ENCODE results near the gene SALL1. TPM values are rescaled to one million over a fixed set of nuclear protein-coding genes. Genes with fewer than 3 reads are reported as not detected.

Gene SALL1
- total and polyA plus RNA-seq, 2 of the 4 experiments (the other 2 are of a cell fraction), result 0.90 to 5.2 TPM

GRCh38 chr16:51149721-51150164 lies 1.3 kb downstream of the SALL1 start:
- peak overlapping the region; percentile 77 for H4K91ac ChIP-seq (ENCODE audit: insufficient read depth, low read depth, low read length)
- H2BK5ac ChIP-seq (ENCODE audit: low read depth, low read length, poor library complexity, severe bottlenecking), result peak overlapping the region; percentile 83
- TF ChIP-seq SMC3 (IDR thresholded peaks at IDR 0.05; ENCODE audit: low read depth, low read length) (no peak), MAFK (IDR thresholded peaks at IDR 0.05; ENCODE audit: low read depth, low read length) (no peak), CEBPB (IDR thresholded peaks at IDR 0.05; ENCODE audit: low read depth, low read length) (no peak), MAZ (IDR thresholded peaks at IDR 0.05; ENCODE audit: borderline replicate concordance, low read depth, low read length) (no peak), MXI1 (IDR thresholded peaks at IDR 0.05; ENCODE audit: borderline replicate concordance, low read depth, low read length) (no peak), BHLHE40 (IDR thresholded peaks at IDR 0.05; ENCODE audit: low read depth, low read length) (no peak), POLR2A (IDR thresholded peaks at IDR 0.05; ENCODE audit: low read depth, low read length) (no peak), NFE2L2 (IDR thresholded peaks at IDR 0.05; ENCODE audit: low read depth, low read length) (no peak), CHD1 (IDR thresholded peaks at IDR 0.05; ENCODE audit: low read depth, low read length) (no peak), ELK1 (IDR thresholded peaks at IDR 0.05; ENCODE audit: borderline replicate concordance, low read depth, low read length) (no peak), CTCF (conservative IDR thresholded peaks at IDR 0.05; ENCODE audit: low read depth, low read length) (no peak), RFX5 (IDR thresholded peaks at IDR 0.05; ENCODE audit: low read depth, low read length) (no peak), FOS (IDR thresholded peaks at IDR 0.05; ENCODE audit: low read depth, low read length) (no peak), RCOR1 (IDR thresholded peaks at IDR 0.05; ENCODE audit: insufficient replicate concordance, low read length) (no peak), RAD21 (IDR thresholded peaks at IDR 0.05; ENCODE audit: low read length) (no peak)
- no peak overlapping the region for H2BK20ac ChIP-seq (ENCODE audit: low read depth, low read length)
- H3K23ac ChIP-seq (ENCODE audit: low read depth, low read length), result peak overlapping the region; percentile 95
- intact Hi-C loops (cut with micrococcal nuclease) (loop anchor here (5.0 to 10.0 kb wide), 5 partner anchors 175 to 733 kb away; no protein-coding TSS in a partner anchor), dilution Hi-C loops (cut with HindIII; ENCODE audit: low sequenced_read_pairs, unreplicated experiment) (no loop called here), in situ Hi-C loops (cut with MboI; ENCODE audit: low sequenced_read_pairs) (loop anchor here (5.0 kb wide), 1 partner anchor 613 kb away; no protein-coding TSS in a partner anchor)
- H4K5ac ChIP-seq (ENCODE audit: low read depth, low read length), result peak overlapping the region; percentile 62
- H3K27ac ChIP-seq (ENCODE audit: insufficient read depth, low read length), result peak overlapping the region; percentile 90
- H3K14ac ChIP-seq (replicated peaks; ENCODE audit: low read depth, low read length), result peak overlapping the region; percentile 89
- peaks cover 12% of the 10 kb centered on the region; the same call in 1 of the 2 replicates for H4K20me1 ChIP-seq (ENCODE audit: insufficient read depth, low read length)
- no peaks in the 10 kb centered on the region for H3K9me3 ChIP-seq (ENCODE audit: control insufficient read depth, insufficient read depth, low read length)
- DNase-seq (no peak), ATAC-seq (ENCODE audit: low read depth) (no peak)
- peak overlapping the region; percentile 73 for H3K4me2 ChIP-seq (ENCODE audit: low read depth, low read length)
- peak overlapping the region; percentile 90 for H3K56ac ChIP-seq (ENCODE audit: extremely low read depth, insufficient read depth, low read length)
- H3K9me1 ChIP-seq (ENCODE audit: insufficient read depth, low read length), result 0 out of 2 replicates have a peak, but pooled peaks cover 3% of the 10 kb centered on the region
- 27% methylated on average over 8 of the region's 35 CpGs; no CpG with 5 or more reads in 1 of the 2 experiments for WGBS, 2 experiments (ENCODE audit: extremely low coverage in 2 of 2, insufficient read length in 1 of 2)
- H2AFZ ChIP-seq (replicated peaks; ENCODE audit: low read length, poor library complexity), result peak overlapping the region; percentile 90
- CTCF ChIA-PET, result no interaction called here
- peak overlapping the region; percentile 61 to 88; a peak in 3 of 4 replicates for H4K8ac ChIP-seq (ENCODE audit: low read depth in 2 of 2, low read length in 2 of 2)
- H2AK5ac ChIP-seq (ENCODE audit: low read depth, low read length), result peak overlapping the region; percentile 56; the same call in 1 of the 2 replicates
- H3K36me3 ChIP-seq (ENCODE audit: control insufficient read depth, insufficient read depth, low read length), result no peaks in the 10 kb centered on the region; the same call in 1 of the 2 replicates
- peak overlapping the region; percentile 86 for H3K9ac ChIP-seq (ENCODE audit: low read depth, low read length)
- H3K79me1 ChIP-seq (ENCODE audit: low read depth in 1 of 2, low read length in 2 of 2), result peaks cover 0 to 17% of the 10 kb centered on the region in 2 experiments; a peak in 1 of 4 replicates
- H3K4ac ChIP-seq (ENCODE audit: low read depth, low read length), result peak overlapping the region; percentile 85
- H2BK120ac ChIP-seq (ENCODE audit: low read depth, low read length), result peak overlapping the region; percentile 77
- H2AK9ac ChIP-seq (replicated peaks; ENCODE audit: low read depth, low read length, poor library complexity), result peak overlapping the region; percentile 75
- H3K4me1 ChIP-seq (ENCODE audit: control insufficient read depth, insufficient read depth, low read length), result peaks cover 1% of the 10 kb centered on the region
- no TSS peak for BruUV-seq (replicated peaks)
- H3K18ac ChIP-seq (ENCODE audit: low read depth, low read length), result peak overlapping the region; percentile 76
- H2BK15ac ChIP-seq (ENCODE audit: low read depth, low read length), result 0 out of 3 replicates have a peak overlapping the region, but pooled peaks have one; percentile 43
- peaks cover 1% of the 10 kb centered on the region; the same call in 1 of the 2 replicates for H3K27me3 ChIP-seq (ENCODE audit: control insufficient read depth, insufficient read depth, low read length)
- POLR2A ChIA-PET (ENCODE audit: unreplicated experiment), result no interaction called here
- peak overlapping the region; percentile 89 for H3K4me3 ChIP-seq (ENCODE audit: insufficient read depth, low read depth, low read length)
